ENCODE measurements around the gene BCR.

The BCR gene

GRCh38 chr22:23193882-23194281 is 13.6 kb downstream of the BCR start:
- DNase-seq (ENCODE audit: low read depth in 2 of 3, low spot score in 2 of 3), result no peak

GRCh38 chr22:23196165-23196564 is 15.9 kb downstream of the BCR start:
- no peak for DNase-seq (ENCODE audit: low read depth in 2 of 3, low spot score in 2 of 3)

GRCh38 chr22:23197836-23198235 is 17.5 kb downstream of the BCR start:
- DNase-seq (ENCODE audit: low read depth in 2 of 3, low spot score in 2 of 3), result no peak

DNA sequence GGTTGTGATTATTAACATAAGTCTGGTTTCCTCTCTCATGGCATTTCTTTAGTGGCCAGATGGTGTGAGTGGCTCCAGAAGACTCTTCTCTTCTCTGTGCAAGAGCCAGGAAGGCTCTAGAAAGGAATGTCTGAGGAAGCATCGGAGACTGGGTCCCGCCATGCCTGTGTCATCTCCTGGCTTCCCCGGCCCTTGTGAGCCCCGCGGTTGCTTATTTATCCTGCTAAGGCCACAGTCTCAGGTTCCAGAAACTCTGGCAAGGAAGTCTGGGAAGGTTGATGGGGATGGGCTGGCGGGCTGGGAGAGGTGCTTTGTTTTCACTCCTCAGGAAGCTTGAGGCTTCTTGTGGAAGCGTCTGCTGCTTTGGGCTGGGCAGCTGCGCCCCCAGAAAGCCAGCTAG is 18.9 kb downstream of the BCR start:
- no peak for DNase-seq (ENCODE audit: low read depth in 2 of 3, low spot score in 2 of 3)

DNA sequence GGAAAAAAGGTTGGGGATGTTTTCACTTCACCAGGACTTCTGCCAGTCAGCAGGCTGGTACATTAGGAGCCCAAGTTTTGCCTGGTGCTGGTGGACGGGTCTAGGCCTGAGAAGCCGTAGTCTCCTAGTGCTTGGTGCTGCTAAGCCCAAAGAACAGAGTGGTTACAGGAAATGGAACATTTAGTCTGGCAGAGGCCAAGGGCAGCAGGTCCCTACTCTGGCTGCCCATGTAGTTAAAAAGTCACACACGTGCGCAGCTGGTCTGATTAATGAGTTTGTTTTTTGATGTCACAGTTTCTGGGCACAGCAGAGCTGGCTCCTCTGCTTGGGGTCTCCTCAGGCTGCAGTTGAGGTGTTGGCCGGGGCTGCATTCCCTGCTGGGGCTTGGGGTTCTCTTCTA is 20.6 kb downstream of the BCR start:
- DNase-seq (ENCODE audit: low read depth in 2 of 3, low spot score in 2 of 3), result no peak

DNA sequence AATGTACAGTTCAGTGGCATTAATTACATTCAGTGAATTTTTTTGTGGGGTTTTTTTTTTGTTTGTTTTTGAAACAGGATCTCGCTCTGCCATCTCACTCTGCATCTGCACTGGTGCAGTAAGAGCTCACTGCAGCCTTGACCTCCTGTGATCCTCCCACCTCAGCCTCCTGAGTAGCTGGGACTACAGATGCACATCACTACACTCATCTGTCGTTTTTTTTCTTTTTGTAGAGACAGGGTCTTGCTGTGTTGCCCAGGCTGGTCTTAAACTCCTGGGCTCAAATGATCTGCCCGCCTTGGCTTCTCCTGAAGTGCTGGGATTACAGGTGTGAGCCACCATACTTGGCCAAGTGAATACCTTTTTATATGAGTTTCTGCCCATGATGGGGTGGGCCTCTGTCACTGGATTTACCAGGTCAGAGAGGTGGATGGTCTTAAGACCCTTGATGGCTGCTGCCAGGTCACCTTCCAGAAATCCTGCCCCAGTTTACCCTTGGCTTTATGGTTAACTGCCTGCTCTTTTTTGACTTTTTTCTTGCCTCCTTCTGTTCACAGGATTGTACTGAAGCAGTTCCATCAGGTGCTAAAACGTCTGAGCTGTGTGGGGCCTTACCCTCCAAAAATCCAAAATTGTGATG is 22.6 kb downstream of the BCR start:
- no peak for DNase-seq (ENCODE audit: low read depth in 2 of 3, low spot score in 2 of 3)

- no peak for DNase-seq (ENCODE audit: low read depth in 2 of 3, low spot score in 2 of 3)
Observed at GRCh38 chr22:23203452-23204124, 23.3 kb downstream of the BCR start.

DNA sequence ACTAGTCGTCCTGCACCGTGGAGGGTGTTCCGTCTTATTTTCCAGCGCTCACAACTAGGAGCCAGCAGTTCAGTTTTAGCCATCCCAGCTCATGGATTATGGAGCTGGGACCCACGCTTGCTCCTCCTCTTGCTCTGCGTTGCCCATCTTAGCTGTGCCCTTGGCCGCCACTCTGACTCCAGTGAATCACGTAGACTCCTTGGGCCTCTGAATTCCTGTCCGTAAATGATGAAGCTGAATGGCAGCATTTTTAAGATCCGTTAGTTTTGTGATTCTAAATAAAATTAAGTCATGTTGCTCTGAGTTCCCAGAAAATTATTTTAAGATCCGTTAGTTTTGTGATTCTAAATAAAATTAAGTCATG is 23.8 kb downstream of the BCR start:
- DNase-seq (ENCODE audit: low read depth in 2 of 3, low spot score in 2 of 3), result no peak

DNA sequence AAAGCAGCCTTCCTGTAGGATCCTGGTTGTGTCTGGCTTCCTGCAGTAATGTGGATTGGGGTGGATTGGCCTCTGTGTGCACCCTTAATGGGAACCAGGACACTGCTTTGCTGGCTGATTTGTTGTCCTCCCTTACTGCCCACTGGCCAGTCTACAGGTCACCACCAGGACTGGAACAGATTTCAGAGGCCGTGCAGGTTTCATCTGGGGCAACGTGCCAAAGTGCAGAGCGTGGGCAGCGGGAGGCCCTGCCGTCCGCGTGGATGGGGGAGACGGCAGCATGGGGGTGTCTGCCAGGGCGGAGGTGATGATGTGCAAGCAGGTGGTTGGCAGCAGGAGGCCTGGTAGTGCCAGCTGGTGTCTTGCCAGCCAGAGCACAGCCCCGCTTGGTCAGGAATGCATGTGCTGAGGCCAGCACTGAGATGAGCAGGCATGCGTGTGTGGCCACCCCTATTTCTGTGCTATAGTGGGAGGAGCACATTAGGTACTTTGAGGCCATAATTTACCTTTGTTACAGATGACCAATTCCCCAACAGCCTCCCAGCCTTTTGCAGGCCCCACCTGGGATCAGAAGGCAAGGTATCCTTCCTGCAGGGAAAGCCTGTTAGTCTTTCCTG is 24.3 kb downstream of the BCR start:
- DNase-seq (ENCODE audit: low read depth in 2 of 3, low spot score in 2 of 3), result no peak

GRCh38 chr22:23205339-23206049 is 25.2 kb downstream of the BCR start:
- no peak for DNase-seq (ENCODE audit: low read depth in 2 of 3, low spot score in 2 of 3)

GRCh38 chr22:23206915-23207314 is 26.6 kb downstream of the BCR start:
- no peak for DNase-seq (ENCODE audit: low read depth in 2 of 3, low spot score in 2 of 3)

- no peak for DNase-seq (ENCODE audit: low read depth in 2 of 3, low spot score in 2 of 3)
Observed at GRCh38 chr22:23207729-23208393, 27.6 kb downstream of the BCR start.

GRCh38 chr22:23210428-23211170 is 30.3 kb downstream of the BCR start:
- DNase-seq (ENCODE audit: low read depth in 2 of 3, low spot score in 2 of 3), result no peak

GRCh38 chr22:23211622-23212021 is 31.3 kb downstream of the BCR start:
- no peak for DNase-seq (ENCODE audit: low read depth in 2 of 3, low spot score in 2 of 3)

GRCh38 chr22:23212061-23213021 is 32.0 kb downstream of the BCR start:
- DNase-seq (ENCODE audit: low read depth in 2 of 3, low spot score in 2 of 3), result no peak

DNA sequence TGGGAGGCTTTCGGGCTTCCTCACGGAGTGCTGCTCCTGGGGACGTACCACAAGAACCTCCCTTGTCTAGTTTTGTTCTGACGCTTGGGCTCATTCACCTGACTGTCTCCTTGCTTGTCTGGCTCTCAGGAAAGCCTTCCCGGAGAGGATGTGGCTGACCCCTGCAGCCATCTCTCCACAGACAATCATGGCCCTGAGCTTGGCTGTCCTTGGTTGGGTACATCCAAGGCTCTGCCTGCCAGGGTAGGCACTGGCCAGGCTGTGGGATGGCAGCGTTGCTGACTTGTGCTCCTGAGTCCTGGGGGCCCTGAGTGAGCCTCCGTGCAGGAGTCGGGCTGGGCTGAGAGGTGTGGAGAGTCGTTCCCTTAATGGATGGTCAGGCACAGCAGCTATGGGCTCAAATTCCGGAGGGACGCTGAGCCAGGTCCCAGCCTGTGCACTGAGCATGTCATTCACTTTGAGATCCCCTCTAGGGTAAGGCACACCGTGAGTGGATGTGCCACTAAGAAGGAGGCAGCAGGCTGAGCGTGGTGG is 32.8 kb downstream of the BCR start:
- DNase-seq (ENCODE audit: low read depth in 2 of 3, low spot score in 2 of 3), result no peak

- DNase-seq (ENCODE audit: low read depth in 2 of 3, low spot score in 2 of 3), result no peak
Observed at GRCh38 chr22:23213581-23214334, 33.4 kb downstream of the BCR start.

DNA sequence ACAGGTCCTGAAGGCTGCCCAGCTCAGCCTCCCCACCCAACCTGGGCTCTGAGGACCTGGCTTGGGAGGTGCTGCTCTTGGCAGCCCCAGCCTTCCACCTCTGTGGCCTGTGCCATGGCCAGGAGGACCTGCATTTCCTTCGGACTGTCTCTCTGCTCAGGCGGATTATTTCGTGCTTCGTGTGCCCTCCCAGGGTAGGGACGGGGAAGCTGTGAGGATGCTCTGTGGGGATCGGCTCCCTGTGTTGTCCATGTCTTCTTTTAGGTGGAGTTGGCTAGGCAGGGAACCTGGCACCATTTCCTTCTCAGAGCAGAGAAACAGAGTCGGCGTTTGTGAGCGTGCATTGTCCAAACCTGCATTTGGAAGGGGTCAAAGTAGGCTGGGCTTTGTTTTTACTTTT is 34.1 kb downstream of the BCR start:
- no peak for DNase-seq (ENCODE audit: low read depth in 2 of 3, low spot score in 2 of 3)
